SK-N-SH (cell line): ENCODE data around the gene SULT1A1. TPM values are rescaled to one million over a fixed set of nuclear protein-coding genes. Genes with fewer than 3 reads are reported as not detected.
"Not testable (repeated sequence)": the region's sequence is repeated elsewhere in the genome, so short reads cannot be mapped to it uniquely, and the experiment has no call there.

Experiments
- CTCF ChIA-PET: fragments of 300-600, 350-600 bp; formaldehyde crosslinking; extraction: SDS; loops from one replicate; lab custom pipeline; 2021; lab: Yijun Ruan, JAX
- POLR2A ChIA-PET: fragments of 350-600 bp; sonication (Branson Sonifier 250); formaldehyde crosslinking; extraction: SDS; loops from one replicate; lab custom pipeline; 2020; ENCODE audit warnings: antibody characterized with exemption, inconsistent platforms; lab: Yijun Ruan, JAX
- DNase-seq: peaks from one replicate; pipeline ENCODE4 v3.0.0; 2012
- H2AFZ ChIP-seq: fragments of 200-600 bp; sonication (generic); 2 replicates; pipeline ENCODE4 v1.8.1; 2016; ENCODE audit warnings: antibody characterized with exemption, mild to moderate bottlenecking, low read depth
- H3F3A ChIP-seq: fragments of 200-600 bp; sonication (generic); replicated peaks from 2 replicates; pipeline ENCODE3; 2016; ENCODE audit warnings: antibody characterized with exemption, mild to moderate bottlenecking; ENCODE audit not compliant: insufficient read depth
- H3K27ac ChIP-seq, 2 experiments: fragments of 200-500 bp in 1 of 2; fragments of 200-600 bp in 1 of 2; sonication (Bioruptor generic) in 1 of 2; sonication (generic), shearing (Covaris generic) in 1 of 2; 2 replicates each; pipeline versions ENCODE4 v1.5.1 to v1.6.1; 2014 to 2016; ENCODE audit warnings: low read depth in 2 of 2, inconsistent platforms in 1 of 2, low read length in 1 of 2, mild to moderate bottlenecking in 1 of 2, mixed read lengths in 1 of 2
- H3K27me3 ChIP-seq: fragments of 200-600 bp; sonication (generic), shearing (Covaris generic); 2 replicates; pipeline ENCODE4 v1.6.1; 2016; ENCODE audit warnings: mixed run types; ENCODE audit not compliant: insufficient read depth
- H3K36me3 ChIP-seq, 2 experiments: fragments of 200-500 bp in 1 of 2; fragments of 200-600 bp in 1 of 2; sonication (Bioruptor generic) in 1 of 2; sonication (generic) in 1 of 2; replicated peaks in 1 of 2; 2 replicates each; pipeline versions ENCODE3 to v1.5.1; 2014 to 2016; ENCODE audit warnings: low read length in 1 of 2, mild to moderate bottlenecking in 1 of 2; ENCODE audit not compliant: insufficient read depth in 2 of 2, control insufficient read depth in 1 of 2
- H3K4me1 ChIP-seq, 2 experiments: fragments of 200-500 bp in 1 of 2; fragments of 200-600 bp in 1 of 2; sonication (Bioruptor generic) in 1 of 2; sonication (generic), shearing (Covaris generic) in 1 of 2; 2 replicates each; pipeline versions ENCODE4 v1.5.1 to v1.6.1; 2014 to 2016; ENCODE audit warnings: low read depth in 1 of 2, low read length in 1 of 2, mixed run types in 1 of 2; ENCODE audit not compliant: insufficient read depth in 2 of 2, control insufficient read depth in 1 of 2
- H3K4me2 ChIP-seq: fragments of 200-600 bp; sonication (generic), shearing (Covaris generic); 2 replicates; pipeline ENCODE4 v1.6.1; 2017; ENCODE audit warnings: mixed run types
- H3K4me3 ChIP-seq, 2 experiments: fragments of 200-500 bp in 1 of 2; fragments of 200-600 bp in 1 of 2; sonication (Bioruptor generic) in 1 of 2; sonication (generic), shearing (Covaris generic) in 1 of 2; 2 replicates each; pipeline versions ENCODE4 v1.5.1 to v1.8.1; 2014 to 2016; ENCODE audit warnings: low read depth in 2 of 2, inconsistent platforms in 1 of 2, low read length in 1 of 2, mild to moderate bottlenecking in 1 of 2, mixed read lengths in 1 of 2, moderate library complexity in 1 of 2
- H3K79me2 ChIP-seq: fragments of 200-600 bp; sonication (generic); 2 replicates; pipeline ENCODE4 v1.8.1; 2017; ENCODE audit warnings: mild to moderate bottlenecking; ENCODE audit not compliant: insufficient read depth
- H3K9ac ChIP-seq: fragments of 200-600 bp; sonication (generic); 2 replicates; pipeline ENCODE4 v1.6.1; 2017; ENCODE audit warnings: mixed run types
- H3K9me2 ChIP-seq: fragments of 200-600 bp; sonication (generic); 2 replicates; pipeline ENCODE4 v1.6.1; 2017; ENCODE audit warnings: mixed run types
- H3K9me3 ChIP-seq: fragments of 200-600 bp; sonication (generic); 2 replicates; pipeline ENCODE4 v1.6.1; 2017; ENCODE audit warnings: mixed run types, mild to moderate bottlenecking, moderate library complexity
- H4K20me1 ChIP-seq: fragments of 200-600 bp; sonication (generic); 2 replicates; pipeline ENCODE4 v1.6.1; 2017; ENCODE audit warnings: mild to moderate bottlenecking, mixed run types; ENCODE audit not compliant: insufficient read depth
- EP300 ChIP-seq, 2 experiments: IDR thresholded peaks; 2 replicates each; pipeline versions ENCODE4 v1.4.0 to v1.6.1; 2012; ENCODE audit warnings: borderline replicate concordance in 1 of 2, low read depth in 1 of 2, low read length in 1 of 2
- IRF3 ChIP-seq: fragments of 150-350 bp; IDR thresholded peaks from 2 replicates; pipeline ENCODE4 v1.6.1; 2016; ENCODE audit warnings: mild to moderate bottlenecking, low read depth, low read length
- JUND ChIP-seq: IDR thresholded peaks from 2 replicates; pipeline ENCODE4 v1.4.0; 2012
- MEF2A ChIP-seq: IDR thresholded peaks from 2 replicates; pipeline ENCODE4 v1.4.0; 2012; ENCODE audit warnings: low read depth, borderline replicate concordance
- PBX3 ChIP-seq: IDR thresholded peaks from 2 replicates; pipeline ENCODE4; 2012
- RAD21 ChIP-seq: IDR thresholded peaks from 2 replicates; pipeline ENCODE4 v1.6.1; 2012; ENCODE audit warnings: mild to moderate bottlenecking, low read length
- SMC3 ChIP-seq: IDR thresholded peaks from 2 replicates; pipeline ENCODE4 v1.6.1; 2012; ENCODE audit warnings: low read depth, low read length, improper control_type of control experiment
- WGBS: methylation state at CpG from one replicate; pipeline ENCODE4 v1.1.6; 2017; ENCODE audit warnings: low lambda C conversion rate; 5-methylcytosine and 5-hydroxymethylcytosine counted together
- polyA plus RNA-seq, 3 experiments: library from polyadenylated mRNA; depleted of rRNA; stranded (reverse); fragments of >200 nt; gene quantifications; 2 replicates each; pipeline ENCODE4 v1.2.3, GENCODE V29; 2012
- TF ChIP-seq, protein P1 (sequence below): IDR thresholded peaks from 2 replicates; pipeline ENCODE4 v1.6.1; 2012; ENCODE audit warnings: mild to moderate bottlenecking, low read depth, low read length, moderate library complexity

SULT1A1 gene
- polyA plus RNA-seq, 1 of the 3 experiments (the other 2 are of a cell fraction), result 0.13 TPM

DNA sequence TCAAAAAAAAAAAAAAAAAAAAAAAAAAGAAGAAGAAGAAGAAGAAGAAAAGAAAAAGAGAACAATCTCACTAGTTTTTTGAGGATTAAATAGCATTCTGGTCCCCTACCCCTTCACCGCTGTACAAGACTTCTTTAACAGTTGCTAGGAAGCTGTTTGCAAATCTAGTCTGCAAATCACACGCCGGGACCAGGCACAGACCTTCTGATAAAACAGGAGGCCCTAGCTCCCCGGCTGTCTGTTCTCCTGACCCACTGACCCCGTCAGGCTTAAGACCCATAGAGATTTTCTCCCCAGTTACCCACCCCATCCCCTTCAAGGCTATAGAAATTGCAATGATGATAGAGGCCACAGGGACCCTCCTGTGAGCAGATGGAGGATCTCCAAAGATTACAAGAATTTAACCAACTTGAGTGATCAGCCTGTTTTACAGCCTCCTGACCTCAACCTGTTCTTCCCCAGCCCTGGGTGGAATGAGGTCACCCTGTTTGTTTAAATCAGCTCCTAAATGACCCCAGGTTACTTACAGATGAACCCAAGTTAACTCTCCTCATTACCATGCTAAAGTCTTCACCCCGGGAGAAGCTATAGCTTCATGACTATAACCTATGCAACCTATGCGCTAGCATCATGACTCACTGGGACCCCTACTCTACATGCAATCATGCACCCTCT is 11.8 kb upstream of the SULT1A1 start:
- H3K9me2 ChIP-seq, result no peaks in the 10 kb centered on the region
- H3K4me2 ChIP-seq, result no peak overlapping the region
- ChIA-PET POLR2A (no interaction called here), CTCF (no interaction called here)
- TF ChIP-seq, protein P1, sequence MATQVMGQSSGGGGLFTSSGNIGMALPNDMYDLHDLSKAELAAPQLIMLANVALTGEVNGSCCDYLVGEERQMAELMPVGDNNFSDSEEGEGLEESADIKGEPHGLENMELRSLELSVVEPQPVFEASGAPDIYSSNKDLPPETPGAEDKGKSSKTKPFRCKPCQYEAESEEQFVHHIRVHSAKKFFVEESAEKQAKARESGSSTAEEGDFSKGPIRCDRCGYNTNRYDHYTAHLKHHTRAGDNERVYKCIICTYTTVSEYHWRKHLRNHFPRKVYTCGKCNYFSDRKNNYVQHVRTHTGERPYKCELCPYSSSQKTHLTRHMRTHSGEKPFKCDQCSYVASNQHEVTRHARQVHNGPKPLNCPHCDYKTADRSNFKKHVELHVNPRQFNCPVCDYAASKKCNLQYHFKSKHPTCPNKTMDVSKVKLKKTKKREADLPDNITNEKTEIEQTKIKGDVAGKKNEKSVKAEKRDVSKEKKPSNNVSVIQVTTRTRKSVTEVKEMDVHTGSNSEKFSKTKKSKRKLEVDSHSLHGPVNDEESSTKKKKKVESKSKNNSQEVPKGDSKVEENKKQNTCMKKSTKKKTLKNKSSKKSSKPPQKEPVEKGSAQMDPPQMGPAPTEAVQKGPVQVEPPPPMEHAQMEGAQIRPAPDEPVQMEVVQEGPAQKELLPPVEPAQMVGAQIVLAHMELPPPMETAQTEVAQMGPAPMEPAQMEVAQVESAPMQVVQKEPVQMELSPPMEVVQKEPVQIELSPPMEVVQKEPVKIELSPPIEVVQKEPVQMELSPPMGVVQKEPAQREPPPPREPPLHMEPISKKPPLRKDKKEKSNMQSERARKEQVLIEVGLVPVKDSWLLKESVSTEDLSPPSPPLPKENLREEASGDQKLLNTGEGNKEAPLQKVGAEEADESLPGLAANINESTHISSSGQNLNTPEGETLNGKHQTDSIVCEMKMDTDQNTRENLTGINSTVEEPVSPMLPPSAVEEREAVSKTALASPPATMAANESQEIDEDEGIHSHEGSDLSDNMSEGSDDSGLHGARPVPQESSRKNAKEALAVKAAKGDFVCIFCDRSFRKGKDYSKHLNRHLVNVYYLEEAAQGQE, result no peak
- TF ChIP-seq IRF3 (no peak), EP300 (IDR thresholded peaks at IDR 0.05; ENCODE audit: borderline replicate concordance in 1 of 2, low read depth in 1 of 2, low read length in 1 of 2) (no peak), RAD21 (no peak), JUND (no peak), SMC3 (no peak), PBX3 (no peak), MEF2A (no peak)
- no peak overlapping the region for H3K27ac ChIP-seq
- H2AFZ ChIP-seq, result no peak overlapping the region
- 79% methylated on average over 7 of the region's 7 CpGs for WGBS
- H3K36me3 ChIP-seq, result no peaks in the 10 kb centered on the region
- no peaks in the 10 kb centered on the region for H3F3A ChIP-seq
- no peaks in the 10 kb centered on the region for H4K20me1 ChIP-seq
- H3K27me3 ChIP-seq, result no peaks in the 10 kb centered on the region
- no peaks in the 10 kb centered on the region for H3K79me2 ChIP-seq
- H3K9ac ChIP-seq, result no peak overlapping the region
- H3K9me3 ChIP-seq, result no peaks in the 10 kb centered on the region
- DNase-seq, result no peak
- no peak overlapping the region for H3K4me3 ChIP-seq
- H3K4me1 ChIP-seq, result no peaks in the 10 kb centered on the region

DNA sequence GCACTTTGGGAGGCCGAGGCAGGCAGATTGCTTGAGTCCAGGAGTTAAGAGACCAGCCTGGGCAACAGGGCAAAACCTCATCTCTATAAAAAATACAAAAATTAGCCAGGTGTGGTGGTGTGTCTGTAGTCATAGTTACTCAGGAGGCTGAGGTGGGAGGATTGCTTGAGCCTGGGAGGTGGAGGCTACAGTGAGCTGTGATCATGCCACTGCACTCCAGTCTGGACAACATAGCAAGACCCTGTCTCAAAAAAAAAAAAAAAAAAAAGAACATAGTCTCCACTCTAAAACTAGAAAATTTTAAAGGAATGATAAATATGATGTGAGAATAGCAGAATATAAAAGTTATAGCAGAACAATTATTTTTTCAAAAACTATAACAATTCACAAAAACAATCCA is 10.5 kb upstream of the SULT1A1 start:
- H3K27ac ChIP-seq, H4K20me1 ChIP-seq, H3K36me3 ChIP-seq, H3F3A ChIP-seq, H3K4me2 ChIP-seq, POLR2A ChIA-PET, CTCF ChIA-PET, H3K9me3 ChIP-seq, H3K9ac ChIP-seq, H3K27me3 ChIP-seq, H3K9me2 ChIP-seq, H3K4me3 ChIP-seq, DNase-seq, H3K4me1 ChIP-seq, H2AFZ ChIP-seq, H3K79me2 ChIP-seq: not testable (repeated sequence)
- 36% methylated on average over 1 of the region's 1 CpG for WGBS
